ENCODE results near the gene TSPAN6.

TSPAN6 gene

DNA sequence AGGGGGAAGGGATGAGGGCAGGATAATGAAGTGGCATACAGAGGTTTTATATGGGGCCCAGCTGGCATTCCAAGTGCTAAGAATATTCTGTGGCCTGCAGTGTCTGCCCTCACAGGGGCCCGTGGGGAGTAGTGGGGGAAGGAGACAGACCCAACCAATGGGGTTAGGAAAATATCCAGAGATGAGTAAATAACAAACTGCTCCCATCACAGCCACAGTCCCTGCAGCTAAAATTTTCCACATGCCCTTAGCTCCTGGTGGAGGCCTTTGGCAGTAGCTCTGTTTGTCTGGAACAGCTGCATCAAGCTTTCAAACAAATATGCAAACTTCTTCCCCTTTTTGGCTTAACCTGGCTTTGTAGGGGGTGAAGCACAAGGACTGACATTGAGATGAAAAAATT, 10.5 kb upstream of the TSPAN6 start:
- DNase-seq = no peak

DNA sequence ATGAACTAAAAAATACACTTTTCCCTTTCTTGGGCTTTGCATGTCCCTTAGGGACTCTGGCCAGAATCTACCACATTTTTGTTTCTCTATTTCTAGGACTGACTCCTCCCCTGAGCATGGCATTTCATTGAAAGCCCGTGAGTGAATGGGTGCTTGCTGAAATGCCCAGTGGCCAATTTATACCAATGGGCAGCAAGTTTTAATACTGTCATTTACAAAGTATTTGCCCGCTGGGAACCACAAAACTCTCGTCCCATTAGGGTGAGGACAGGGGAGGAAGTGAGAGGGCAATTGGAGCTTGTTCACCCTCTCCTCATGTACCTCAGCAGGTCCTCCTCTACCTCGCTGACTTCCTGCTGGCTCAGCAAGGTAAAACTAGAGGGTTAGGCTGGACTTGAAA, 8.5 kb upstream of the TSPAN6 start:
- no peak for DNase-seq

DNA sequence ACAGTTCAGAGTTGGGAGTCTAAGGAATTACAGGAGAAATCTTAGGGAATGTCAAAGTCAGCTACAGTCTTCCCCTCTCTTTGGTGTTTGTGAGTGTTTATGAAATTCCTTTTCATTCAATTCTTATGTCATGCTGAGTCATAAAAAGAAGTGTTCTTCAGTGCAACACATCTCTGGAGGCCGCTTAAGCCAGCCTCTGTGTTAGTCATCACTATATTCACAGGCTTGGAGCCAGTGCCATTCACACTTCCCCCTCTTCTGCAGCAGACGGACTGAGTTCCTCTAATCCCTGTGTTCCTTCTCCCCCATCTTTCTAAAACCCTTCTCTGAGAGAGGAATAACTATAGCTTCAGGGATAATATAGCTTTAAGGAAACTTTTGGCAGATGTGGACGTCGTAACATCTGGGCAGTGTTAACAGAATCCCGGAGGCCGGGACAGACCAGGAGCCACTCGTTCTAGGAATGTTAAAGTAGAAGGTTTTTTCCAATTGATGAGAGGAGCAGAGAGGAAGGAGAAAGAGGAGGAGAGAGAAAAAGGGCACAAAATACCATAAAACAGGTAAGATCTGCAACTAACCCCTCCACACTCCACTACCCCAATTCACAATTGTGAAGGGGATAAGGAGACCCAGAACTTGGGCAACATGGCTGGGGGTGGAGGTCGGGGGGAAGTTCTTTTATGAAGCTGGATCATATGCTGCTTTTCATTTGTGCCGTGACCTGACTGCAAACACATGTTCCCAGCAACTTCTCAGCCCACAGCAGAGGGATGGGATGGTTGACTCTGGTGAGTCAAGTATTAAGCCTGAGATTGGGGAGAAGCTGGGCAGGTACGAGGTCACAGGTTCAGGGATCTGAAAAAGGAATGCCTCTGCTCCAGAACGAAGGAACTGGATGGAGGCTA, 7.6 kb upstream of the TSPAN6 start, which contains the start of gene SRPX2:
SRPX2 (plus strand) TSS at position 244 of the 905 bp plus-strand sequence. CDS start 2,124 bp downstream, outside the sequence.
- peak; percentile 71 to 80 for DNase-seq

DNA sequence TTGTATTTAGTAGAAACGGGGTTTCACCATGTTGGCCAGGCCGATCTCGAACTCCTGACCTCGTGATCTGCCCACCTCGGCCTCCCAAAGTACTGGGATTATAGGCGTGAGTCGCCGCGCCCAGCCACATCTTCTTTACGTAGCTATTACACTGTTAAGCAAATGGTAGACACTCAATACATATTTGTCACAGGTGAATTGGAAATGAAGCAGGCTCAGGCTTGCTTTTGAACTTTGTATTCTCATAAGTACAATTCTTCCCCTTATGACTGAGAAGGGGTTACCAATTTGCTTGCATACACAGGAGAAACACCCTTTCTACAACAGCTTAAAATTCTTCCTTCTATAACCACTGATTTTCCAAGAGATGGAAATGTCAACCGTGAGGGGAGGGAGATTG, 6.6 kb upstream of the TSPAN6 start:
- no peak for DNase-seq

DNA sequence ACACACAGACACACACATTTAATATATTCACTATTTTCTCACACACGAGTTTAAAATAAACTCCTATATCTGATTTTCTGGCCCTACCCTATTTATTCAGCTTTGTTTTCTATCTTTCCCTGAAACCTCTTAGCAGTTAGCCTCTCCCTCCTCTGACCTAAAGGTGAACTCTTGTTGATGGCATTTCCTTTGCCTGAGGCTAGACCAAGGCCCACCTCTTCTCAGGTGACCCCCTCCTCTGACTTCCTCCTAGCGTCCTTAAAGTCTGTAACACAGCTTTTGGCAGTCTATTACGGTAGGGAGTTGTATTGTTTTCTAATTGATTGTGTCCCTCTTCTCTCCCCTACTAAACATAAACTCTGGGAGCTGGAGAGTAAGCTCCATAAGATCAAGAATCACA, 5.7 kb upstream of the TSPAN6 start:
- no peak for DNase-seq

DNA sequence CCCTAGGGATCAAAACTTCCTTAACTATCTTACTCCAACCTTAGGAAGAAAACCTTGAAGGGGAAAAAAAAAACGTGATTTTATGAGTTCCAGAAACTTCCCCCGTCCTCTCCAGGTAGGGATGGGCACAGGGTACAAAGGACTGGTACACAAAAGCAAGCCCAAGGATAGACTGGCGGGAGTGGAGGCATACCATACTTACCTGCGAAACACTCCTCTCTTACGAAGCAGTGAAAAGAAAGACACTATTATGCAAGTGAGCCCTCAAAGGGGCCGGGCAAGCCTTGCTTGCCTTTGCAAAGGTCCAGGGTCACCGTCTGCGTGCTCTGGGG, 651 bp downstream of the TSPAN6 start:
- no peak for DNase-seq

DNA sequence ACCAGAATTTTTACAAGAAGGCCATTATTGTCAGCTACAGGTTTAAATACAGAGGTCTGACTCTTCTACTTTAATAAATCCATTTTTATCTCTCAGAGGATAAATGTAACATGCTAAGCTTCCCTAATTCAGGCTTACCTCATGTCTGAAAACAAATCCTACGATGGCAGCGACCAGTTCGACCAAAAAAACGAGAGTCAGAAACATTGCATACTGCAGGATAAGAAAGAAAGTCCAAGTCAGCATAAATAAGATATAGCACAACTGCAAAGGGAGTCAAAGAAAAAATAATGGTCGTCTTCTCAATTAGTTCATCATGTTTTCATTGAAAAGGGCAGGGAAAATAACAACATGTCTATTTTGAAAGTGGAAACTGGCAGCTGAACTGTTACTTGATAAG, 1.6 kb downstream of the TSPAN6 start:
- no peak for DNase-seq

DNA sequence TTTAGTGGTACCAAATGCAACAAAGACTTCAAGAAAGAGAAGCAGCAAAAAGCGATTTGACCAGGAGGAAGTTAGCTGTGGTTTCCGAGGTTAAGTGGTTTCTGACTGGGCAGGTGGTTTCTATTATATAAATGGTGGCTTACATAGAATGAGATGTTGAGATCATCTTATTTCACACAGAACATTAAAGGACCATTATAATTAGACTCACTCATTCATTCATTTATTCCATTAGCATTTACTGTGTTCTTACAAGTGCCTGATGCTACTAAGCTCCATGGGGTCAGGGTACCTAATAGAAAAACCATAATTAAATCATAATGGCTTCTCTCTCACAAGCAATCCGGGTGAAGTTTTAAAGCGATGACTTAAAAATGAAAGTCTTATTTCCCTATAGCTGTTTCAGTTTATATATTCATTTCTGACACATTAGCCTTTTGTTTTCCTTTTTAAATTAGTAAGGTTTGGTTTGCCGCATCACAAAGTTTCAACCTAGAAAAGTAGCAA, 10.6 kb downstream of the TSPAN6 start:
- peak in 1 of 2 donors; percentile 16 for DNase-seq

DNA sequence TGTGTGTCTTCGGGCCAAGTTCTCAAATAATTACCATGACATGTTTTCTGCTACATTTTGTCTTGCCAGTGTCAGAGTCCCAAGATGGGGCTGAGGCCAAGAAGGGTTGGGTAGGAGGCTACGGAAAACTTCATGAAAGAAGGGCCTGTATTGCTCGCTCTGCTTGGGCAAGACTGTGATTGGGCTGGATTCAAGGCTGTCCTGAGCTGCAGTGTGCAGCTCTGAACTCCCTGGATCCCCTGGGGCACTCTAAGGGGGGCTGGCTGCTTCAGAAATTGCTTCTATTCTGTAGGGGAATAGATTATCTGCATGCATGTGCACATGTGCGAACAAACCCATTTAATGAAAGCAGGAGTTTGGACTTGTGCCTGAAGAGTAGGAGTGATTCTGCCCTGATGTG, 13.6 kb downstream of the TSPAN6 start:
- no peak for DNase-seq

DNA sequence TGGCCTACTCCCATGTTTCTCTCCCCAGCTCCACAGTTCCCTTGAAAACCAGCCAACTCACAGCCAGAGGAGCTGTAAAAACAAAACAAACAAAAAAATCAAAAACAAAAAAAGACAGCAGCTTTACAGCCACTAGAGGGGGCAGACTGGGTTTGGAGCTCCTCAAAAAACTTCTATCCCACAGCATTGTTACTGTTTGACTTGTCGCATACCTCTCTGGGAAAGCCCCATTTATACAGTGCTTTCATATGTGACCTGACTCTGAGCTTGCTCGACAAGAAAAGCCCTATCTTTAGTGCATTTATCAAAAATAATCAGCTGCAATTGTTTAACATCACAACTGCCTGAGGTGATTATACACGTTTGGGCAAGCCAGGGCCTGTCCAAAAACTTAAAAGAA, 21.6 kb downstream of the TSPAN6 start:
- peak; percentile 7 to 22 for DNase-seq

DNA sequence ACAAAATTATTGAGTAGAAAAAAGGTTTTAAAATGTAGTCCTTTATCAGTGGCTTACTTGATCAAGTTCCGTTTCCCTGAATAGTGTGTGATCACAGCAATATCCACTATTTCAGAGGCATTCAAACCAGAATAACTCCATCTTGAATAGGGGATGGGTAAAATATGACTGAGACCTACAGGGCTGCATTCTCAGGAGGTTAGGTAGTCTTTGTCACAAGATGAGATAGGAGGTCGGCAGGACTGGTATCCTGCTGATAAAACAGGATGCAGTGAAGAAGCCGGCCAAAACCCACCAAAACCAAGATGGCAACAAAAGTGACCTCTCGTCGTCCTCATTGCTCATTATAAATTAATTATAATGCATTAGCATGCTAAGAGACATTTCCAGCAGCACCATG, 24.7 kb downstream of the TSPAN6 start:
- no peak for DNase-seq

DNA sequence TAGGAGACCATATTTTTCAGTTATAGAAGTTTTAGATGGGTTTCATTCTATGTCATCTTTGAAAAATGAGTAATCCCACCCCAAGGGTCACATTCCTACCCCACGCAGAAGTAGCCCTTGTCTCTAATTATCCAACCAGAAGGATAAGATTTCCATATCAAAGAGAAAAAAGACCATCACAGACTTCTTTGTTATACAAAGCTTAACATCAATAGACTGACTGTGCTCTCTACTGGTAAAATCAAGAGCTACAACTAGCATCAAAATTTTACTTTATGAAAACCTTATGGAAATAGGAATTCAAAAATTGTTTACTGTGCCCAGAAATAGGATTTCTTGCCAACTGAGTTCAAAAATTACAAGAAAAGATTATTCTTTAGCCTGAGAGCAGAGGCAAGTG, 27.0 kb downstream of the TSPAN6 start:
- DNase-seq = no peak

DNA sequence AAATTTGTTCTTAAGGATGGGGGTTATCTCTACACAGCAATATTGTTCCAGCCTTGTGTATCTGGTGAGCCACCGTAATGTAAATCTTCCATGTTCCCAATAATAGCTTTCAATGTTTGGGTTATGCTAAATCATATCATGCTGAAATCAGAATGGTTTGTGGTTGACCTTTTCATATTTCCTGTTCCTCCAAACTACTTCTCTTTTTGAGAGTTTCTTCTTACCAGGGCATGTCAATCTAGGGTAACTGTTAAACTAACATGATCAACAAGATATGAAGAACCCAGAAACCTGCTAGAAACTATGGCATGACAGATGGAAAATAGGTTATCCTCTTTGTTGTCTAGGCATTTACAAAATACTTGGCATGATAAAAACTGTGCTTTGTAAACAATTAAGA, 29.9 kb downstream of the TSPAN6 start:
- peak; percentile 10 to 40 for DNase-seq

DNA sequence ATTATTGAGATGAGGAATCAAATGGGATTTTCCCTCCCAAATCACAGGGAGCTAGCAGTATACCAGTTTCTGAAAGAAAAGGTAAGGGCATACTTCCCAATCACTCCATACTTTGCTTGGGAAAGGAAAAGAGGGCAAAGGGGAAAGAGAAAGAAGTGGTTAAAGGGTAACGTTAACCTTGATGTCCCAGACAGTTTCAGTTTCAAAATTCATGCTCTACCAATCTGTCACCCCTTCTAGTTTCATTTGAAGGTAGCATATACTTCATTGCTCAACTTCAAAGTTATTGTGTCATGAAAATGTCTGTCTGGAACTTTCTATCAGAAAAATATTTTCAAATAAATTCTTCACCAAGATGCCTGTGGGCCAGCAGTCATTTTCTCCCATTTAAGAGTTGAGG, 35.8 kb downstream of the TSPAN6 start:
- no peak for DNase-seq

DNA sequence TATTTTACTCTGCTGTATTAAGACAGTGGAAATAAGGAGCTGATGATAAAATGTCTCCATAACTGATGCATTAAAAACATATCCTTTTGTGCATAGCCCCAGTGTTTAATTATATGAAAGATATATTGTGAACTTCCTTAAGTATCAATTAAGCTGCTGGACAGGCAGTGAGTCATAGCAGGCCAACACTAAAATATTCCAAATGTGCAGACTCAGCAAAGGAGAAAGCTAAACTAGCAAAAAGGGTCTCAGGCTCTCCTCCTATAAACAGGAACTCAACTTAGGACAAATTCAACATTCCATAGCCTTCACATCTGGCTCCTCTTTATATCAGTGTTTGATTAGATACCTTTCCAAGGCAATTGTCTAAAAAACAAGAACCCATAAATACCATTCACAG, 36.3 kb downstream of the TSPAN6 start:
- no peak for DNase-seq

DNA sequence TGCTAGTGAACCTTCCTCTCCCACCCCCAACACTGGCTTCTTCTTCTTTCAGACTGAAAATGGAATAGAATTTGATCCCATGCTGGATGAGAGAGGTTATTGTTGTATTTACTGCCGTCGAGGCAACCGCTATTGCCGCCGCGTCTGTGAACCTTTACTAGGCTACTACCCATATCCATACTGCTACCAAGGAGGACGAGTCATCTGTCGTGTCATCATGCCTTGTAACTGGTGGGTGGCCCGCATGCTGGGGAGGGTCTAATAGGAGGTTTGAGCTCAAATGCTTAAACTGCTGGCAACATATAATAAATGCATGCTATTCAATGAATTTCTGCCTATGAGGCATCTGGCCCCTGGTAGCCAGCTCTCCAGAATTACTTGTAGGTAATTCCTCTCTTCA, 37.1 kb downstream of the TSPAN6 start:
- DNase-seq = no peak

DNA sequence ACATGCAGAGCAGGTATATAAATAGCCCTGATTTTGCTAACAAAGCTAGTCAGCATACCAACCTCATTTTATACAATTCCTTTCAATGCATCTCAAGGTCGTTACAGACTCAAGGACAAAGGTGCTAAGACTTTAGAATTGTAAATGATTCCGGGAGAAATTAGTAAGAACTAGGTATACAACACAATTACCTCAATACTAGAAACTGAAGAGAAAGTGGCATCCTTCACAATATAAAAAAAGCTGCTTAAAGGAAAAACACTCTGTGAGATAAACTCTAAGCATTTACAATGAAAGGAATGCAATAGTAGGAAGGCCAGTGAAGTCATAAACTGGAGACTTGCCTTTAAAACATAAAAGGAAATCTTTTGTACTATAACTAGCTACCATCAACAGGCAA, 40.0 kb downstream of the TSPAN6 start:
- DNase-seq = no peak

DNA sequence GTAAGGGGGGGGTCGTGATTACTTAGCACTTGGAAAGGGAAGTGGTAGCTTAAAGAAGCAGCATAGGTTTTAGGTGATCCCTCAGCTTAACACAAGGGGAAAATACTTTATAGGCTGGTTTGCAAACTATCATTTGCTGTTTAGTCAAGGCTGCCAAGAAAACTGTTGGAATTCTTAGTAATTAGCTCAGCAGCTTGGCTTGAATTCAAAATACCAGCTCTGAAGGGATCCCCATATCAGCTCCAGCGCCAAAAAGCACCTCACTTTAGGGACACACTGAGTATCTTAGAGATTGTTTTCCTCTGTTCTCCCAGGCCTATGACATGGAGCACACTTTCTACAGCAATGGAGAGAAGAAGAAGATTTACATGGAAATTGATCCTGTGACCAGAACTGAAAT, 43.0 kb downstream of the TSPAN6 start:
- no peak for DNase-seq

DNA sequence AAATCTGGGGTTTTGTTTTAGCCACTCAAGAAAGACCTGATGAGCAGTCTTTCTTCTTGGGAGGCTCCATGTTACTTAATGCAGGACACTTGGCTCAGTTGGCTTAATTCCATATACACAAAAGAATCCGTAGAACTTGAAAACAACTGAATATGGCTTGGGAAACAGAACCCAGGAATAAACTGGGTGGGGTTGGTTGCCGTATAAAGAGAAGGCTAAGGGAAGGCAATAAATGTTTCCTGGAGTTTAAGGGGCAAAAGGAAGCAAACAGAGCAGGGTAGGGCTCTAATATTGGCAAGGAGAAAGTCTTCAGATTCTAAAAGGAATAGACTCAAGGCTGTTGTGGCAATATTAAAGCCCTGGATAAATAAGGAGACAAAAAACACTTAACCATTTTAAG, 43.5 kb downstream of the TSPAN6 start:
- DNase-seq = no peak

DNA sequence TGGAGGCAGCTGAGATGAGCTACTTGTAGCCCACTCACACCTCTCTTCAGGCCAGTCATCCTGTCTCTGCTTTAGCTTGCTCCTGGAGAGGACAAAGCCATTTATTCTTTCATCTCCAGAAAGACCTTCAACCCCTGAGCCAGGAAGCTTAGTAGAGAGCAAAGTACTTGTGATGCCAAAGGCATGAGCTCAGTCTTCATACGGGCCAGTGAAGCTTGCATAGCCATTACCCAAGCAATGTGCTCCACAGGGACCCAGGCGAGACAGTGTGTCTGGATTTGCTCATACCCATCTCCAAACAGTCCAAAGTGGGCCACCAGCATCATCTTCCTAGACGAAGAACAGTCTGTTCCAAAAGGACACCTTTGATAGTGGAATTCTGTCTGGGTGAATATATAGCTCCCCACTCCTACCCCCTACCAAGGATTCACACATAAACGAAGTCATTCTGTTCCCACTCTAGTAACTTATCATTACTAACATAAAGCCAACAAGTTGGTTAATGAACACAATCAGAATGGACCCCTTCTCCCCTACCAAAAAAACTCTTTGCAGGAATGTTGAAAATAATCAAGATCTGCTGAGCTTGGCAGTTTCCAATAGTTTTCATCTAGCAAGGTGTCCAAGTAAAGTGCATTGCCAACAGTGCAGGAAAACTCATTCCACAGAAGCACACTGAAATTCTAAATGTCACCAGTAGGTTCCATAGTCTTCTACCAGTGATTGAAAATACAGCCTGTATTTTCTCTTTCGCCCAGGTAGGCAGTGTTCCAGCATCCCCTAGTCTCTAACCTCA, 45.2 kb downstream of the TSPAN6 start:
- no peak for DNase-seq

DNA sequence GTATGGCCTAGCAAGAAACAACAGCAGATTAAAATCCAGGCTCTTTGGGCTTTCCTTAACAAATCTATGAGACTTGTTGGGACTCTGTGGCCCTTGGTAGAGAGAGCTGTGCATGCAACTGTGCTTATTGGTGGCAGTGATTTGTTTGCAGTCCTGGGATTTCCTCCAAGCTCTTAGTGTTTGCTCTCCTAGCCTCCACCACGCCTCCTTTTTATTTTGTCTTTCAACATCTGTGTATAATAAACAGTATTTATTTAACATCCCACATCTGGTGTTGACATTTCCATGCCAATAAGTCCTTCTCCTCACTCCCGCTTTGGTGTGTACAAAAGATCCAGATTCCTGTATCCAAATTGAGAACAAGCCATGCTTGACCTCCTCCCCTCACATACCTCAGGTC, 48.7 kb downstream of the TSPAN6 start:
- DNase-seq = no peak

DNA sequence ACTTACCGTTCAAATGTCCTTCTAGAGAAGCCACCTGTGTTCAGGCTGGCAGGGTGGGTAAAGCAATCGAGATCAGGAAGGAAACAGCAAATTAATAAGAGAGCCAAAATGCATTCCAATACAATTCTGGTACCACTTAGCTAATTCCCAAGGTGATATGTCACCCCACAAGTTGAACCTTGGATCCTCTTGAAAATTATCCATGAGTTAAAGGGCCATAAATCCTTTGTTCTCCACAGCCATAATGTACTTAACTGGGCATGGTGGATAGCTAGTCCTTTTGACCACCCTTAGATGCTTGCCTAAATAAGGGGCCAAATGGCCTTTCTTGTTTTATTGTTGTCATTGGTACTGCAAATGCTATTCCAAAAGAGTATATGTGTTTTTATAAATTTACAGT, 49.9 kb downstream of the TSPAN6 start:
- DNase-seq = no peak

DNA sequence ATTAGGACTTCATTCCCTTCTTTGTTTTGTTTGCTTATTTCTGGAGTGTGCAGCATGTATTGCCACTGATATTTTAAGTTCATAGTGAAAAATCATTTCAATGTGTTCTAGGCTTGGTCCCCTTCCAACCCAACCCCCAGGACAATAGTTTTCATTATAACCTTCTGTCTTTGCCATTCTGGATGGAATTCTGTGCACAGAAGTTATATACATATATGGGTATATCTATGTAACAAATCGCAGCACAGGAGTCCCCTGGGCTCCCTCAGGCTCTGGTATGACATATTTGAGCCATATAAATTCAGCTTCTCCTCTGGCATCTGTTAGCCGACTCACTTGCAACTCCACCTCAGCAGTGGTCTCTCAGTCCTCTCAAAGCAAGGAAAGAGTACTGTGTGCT, 52.0 kb downstream of the TSPAN6 start, which contains the start of gene TNMD:
TNMD (plus strand) TSS at position 326 of the 400 bp plus-strand sequence. CDS start 83 bp downstream, outside the sequence.
- no peak for DNase-seq
